HG03060 (cell line): ENCODE data around the gene STOML3.

ENCODE experiments used
- ATAC-seq: cut with Tn5 transposase; IDR thresholded peaks from one replicate; pipeline ENCODE4 v1.9.1; 2021; ENCODE audit warnings: low read depth, moderate number of reproducible peaks; ENCODE audit not compliant: unreplicated experiment

Gene STOML3

GRCh38 chr13:38993381-38993780 is 2.8 kb upstream of the STOML3 start:
- ATAC-seq: no peak

DNA sequence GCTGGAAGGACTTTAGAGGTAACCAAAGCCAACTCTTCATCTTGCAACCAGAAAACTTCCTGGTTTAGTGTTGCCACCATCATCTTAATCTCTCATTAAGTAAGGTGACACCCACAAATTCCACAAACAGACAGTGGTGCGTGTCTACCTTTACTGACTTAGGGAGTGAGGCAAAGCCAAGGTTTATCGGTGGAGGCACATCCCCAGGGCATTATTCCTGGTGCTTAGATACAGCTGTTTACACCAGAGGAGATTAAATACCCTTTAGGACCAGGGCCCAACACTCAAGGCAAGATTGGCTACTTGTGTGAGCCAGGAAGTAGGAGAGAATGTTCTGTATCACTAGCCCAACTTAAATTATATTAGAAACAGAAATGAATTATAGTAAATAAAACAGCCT is 9.5 kb downstream of the STOML3 start:
- ATAC-seq: no peak

GRCh38 chr13:38980750-38981078 is 9.9 kb downstream of the STOML3 start:
- no peak for ATAC-seq

GRCh38 chr13:38979891-38980749 is 10.5 kb downstream of the STOML3 start:
- no peak for ATAC-seq

DNA sequence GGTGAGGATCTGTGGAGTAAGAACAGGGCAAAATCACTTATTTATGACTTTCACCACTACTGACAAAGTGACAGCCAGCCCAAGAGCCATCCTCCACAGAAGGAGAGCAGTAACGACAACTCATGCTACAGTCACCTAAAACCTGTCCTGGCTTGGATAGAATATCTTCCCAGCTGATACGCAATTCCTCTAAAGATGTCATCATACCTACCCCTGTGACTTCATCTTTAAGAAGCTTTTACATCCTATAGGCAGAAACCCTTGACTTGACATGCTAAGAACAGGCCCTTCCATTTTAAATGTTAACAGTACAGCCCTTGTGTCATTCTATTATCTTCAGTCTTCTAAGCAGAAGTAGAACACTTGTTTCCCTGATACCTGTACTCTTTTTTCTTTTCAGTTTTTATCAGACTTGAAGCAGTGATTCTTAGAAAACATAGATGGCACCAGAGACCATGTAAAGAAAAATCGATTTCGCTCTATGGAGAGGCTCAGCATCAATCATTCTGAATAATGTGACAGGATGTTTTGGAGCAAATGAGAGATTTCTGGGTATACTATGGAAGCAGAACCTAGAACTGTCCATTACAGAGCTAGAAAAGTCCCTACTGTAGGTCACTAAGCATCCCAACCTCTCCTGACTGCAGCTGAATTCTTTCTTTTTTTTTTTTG is 20.1 kb downstream of the STOML3 start:
- no peak for ATAC-seq

DNA sequence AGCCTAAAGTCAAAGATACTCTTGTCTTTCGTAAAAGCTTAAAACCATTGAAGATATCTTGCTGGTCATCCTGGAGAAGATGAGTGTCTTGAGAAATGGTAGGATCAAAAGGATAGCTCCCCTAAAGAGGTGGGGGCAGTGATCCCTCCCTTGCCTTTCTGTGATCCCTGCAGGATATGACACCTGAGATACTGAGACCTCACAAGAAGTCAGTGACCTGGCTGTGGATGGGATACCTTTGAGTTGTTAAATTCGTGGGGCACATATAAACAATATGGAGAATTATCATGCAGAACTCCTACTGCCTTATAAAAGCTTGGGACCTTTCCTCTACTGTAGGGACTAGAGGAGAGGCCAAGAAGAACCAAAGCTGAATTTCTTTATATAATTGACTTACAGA is 21.4 kb downstream of the STOML3 start:
- ATAC-seq: no peak

GRCh38 chr13:38967446-38967845 is 23.2 kb downstream of the STOML3 start:
- no peak for ATAC-seq

GRCh38 chr13:38965281-38965680 is 25.4 kb downstream of the STOML3 start:
- ATAC-seq: no peak

DNA sequence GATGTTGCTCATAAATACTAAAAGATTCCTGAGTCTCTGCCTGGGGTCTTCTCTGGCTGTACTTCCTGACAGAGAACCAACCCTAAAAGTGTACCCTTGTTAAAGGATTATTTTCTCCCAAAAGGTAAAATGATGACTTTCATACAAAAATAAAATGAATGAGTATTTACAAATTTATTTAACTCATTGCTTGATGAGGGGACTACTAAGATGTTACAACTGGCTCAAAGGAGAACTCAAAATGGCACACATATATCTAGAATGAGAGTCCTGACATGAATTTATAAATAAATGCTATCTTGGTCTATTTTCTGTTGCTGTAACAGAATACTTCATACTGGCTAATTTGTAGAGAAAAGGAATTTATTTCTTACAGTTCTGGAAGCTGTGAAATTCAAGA is 30.5 kb downstream of the STOML3 start:
- no peak for ATAC-seq

DNA sequence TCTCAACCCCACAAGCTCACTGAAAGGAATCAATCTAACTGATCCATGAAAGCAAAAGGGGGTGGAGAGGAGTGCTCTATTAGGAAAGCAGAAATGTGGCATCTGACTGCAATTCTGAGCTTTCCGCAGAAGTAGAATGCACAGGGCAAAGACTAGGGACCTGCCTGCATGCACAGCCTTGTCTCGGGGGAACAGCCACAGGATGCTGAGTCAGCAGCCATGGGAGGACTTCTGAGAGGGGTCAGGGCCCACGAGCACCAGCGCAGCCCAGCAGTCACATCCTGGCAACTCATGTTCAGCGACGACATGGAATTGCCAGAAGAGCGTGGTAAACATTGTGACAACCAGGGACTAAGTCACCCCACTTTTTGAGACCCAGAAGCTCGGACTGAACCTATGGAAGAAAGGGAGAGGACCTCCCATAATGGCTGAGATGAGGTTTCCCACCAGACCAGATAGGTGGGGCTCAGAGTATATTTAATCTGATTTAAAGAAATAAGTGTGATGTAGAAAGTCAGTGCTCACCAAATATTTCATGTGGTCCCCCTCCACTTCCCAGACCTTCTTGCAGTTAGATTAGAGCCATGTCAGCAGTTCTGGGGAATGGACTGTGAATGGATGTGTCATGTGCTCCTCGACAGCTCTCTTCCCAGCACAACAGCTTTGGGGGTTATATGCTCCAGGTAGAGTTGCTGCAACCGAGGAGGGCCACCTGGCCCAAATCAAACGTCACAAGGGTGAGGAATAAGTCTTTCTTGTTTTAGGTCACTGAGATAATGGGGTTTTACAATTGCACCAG is 32.6 kb downstream of the STOML3 start:
- no peak for ATAC-seq

- ATAC-seq: no peak
Measured at GRCh38 chr13:38954844-38955243, 35.8 kb downstream of the STOML3 start.

DNA sequence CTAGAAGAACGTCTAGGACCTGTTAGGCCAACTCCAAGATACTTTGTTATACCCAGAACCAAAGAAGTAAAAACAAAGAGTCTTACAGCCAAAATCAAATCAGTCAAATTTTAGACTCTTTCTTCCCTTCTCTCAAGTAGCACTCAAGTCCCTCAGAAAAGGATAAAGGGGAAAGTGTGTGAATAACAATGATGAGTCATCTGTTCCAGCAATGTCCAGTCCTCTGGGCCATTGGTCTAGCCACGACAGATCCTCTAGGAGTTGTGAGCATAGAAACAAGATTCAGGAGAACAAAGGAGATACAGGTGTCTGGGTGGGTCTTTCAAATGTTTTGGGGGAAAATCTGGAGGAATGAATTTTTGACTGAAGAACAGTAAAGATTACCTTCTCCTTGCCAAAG is 36.3 kb downstream of the STOML3 start:
- no peak for ATAC-seq

DNA sequence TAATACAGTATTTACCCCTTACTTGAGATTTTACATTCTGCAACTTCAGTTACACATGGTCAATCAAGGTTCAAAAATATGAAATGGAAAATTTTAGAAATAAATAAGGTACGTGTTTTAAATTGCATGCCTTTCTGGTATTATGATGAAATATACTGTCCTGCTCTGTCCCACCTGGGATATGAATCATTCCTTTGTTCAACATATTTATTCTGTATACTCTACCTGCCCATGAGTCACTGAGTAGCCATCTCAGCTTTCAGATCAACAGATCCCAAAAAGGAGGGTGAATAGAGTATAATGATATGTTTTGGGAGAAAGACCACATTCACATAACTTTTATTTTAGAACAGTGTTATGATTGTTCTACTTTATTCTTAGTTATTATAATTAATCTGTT is 37.8 kb downstream of the STOML3 start:
- no peak for ATAC-seq

GRCh38 chr13:38951525-38952313 is 38.9 kb downstream of the STOML3 start:
- no peak for ATAC-seq

DNA sequence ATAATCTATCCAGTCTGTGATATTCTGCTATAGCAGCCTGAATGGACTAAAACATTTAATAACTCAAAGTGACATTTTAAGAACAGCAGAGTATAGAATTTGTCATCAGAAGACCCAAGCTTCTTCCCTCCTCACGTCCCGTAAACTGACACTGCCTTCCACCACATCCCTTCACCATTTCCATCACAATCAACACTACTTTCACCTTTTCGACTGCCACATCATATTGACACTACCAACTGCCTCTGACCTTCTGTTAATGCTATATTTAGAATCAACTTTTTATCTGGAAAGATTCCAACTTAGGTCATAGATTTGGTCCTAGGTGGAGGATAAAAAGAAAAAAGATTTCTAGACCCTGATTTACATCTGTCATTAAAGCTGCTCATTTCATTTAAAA is 39.6 kb downstream of the STOML3 start:
- no peak for ATAC-seq

DNA sequence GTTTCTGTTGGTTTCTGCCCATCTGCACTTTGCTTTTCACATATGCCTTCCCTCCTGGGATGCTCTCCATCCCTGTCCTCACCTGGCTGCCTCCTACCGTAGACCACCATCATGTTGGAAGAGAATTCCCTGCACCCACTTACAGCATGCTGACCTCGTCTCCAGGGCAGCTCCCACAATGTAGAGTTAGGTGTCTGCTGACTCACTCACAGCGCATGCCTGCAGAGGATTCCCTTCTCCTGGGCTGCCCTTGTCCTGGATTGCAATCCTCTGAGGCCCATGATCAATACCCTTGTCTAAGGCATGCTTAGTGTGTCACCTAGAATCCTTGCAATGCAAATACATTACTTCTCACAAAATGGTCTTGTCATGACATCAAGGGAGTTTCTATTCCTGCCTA is 43.6 kb downstream of the STOML3 start:
- no peak for ATAC-seq

DNA sequence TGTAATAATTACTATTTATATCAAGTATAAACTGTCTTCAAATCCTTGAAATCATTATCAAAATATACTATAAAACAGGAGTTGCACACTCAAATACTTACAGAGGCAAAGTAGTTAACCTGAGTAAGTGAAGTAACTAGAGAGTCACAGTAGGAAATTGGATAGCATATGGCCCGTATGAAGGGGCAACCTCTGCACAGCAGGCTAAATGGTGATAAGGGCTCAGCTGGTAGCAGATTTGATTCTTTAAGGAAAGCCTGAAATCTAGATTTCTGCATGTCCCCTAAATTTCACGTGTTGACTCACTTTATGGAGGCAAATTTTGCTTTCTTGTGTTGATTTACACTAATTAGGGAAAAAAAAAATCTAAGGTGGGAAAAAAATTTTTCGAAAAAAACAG is 46.4 kb downstream of the STOML3 start:
- no peak for ATAC-seq

DNA sequence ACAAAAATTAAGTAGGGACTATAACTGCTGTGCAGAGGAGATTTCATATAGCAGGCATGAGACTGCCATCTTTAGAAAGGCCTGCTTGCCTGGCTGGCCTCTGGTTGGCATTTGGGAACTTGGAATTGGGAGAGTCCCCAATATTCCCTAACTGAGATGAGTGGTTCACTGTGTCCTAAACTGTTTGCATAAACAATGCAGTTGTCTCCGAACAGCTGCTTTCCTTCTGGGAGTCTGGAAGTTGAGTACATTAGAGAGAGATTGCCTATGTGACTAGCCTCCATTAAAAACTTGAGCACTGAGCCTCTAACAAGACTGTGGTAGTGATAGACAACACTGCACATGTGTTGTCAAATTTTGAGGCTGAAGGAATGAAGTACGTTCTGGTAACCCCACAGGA is 47.4 kb downstream of the STOML3 start:
- no peak for ATAC-seq

DNA sequence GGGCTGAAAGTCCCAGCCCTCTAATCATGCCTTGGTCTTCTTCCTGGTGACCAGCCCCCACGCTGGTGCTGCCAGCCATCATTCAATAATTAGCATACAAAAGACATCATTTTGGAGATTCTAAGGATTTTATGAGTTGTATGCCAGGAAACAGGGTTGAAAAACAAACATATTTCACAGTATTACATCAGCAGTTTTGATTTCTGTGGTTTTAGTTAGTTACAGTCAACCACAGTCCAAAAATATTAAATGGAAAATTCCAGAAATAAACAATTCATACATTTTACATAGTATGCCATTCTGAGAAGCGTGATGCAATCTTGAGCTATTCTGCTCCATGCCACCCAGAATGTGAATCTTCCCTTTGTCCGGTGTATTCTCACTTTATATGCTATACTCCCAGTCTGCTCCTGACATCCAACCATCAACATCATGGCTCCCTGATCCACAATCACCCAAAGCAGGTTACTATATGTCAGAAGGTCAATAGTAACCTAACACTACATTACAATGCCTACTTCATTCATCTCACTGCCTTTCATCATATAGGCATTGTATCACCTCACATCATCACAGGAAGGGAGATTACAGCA is 49.2 kb downstream of the STOML3 start:
- ATAC-seq: no peak

DNA sequence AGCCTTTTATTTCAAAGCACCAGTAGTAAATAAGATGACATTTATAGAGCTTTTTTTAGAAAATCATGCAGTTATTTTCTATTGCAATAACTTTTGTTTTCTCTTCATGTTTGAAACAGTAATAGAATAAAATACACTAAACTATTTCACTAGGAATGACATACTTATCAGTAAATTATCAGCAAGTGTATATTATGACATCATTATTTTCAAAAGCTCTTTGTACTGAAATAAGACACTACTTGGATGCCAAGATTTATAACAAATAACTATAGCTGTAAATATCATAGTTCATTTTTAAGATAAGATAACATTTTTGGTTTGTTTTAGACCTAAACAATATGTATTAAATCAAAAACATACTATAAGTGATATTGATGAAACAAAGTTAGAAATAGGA is 56.8 kb downstream of the STOML3 start:
- ATAC-seq: no peak
